HL-60 (cell line): ENCODE data around the gene DYRK3.

Experiments used
- DNase-seq, 2 experiments: peaks; one replicate each; pipeline ENCODE4 v3.0.0-alpha.2; 2010 to 2020; ENCODE audit warnings: low read depth in 1 of 2, low spot score in 1 of 2
- H3K27ac ChIP-seq: fragments of 250-450 bp; sonication (Bioruptor Pico); replicated peaks from 2 replicates; pipeline ENCODE4 v1.5.1; 2020; ENCODE audit warnings: mild to moderate bottlenecking, moderate library complexity
- H3K27me3 ChIP-seq: fragments of 250-450 bp; sonication (Bioruptor Pico); 2 replicates; pipeline ENCODE4 v1.5.1; 2021; ENCODE audit warnings: mild to moderate bottlenecking, moderate library complexity; ENCODE audit not compliant: insufficient read depth, poor library complexity, severe bottlenecking
- H3K4me3 ChIP-seq: replicated peaks from 2 replicates; pipeline ENCODE4 v1.5.1; 2011; ENCODE audit warnings: mild to moderate bottlenecking, control low read depth, low read length; ENCODE audit not compliant: insufficient read depth
- GABPA ChIP-seq: IDR thresholded peaks from 2 replicates; pipeline ENCODE4 v1.6.1; 2012; ENCODE audit warnings: low read depth
- POLR2AphosphoS5 ChIP-seq: IDR thresholded peaks from 2 replicates; pipeline ENCODE4 v1.6.1; 2012; ENCODE audit warnings: low read depth
- SPI1 ChIP-seq: IDR thresholded peaks from 2 replicates; pipeline ENCODE4 v1.6.1; 2012; ENCODE audit warnings: low read depth, mild to moderate bottlenecking, borderline replicate concordance
- TF ChIP-seq, protein P1 (sequence below): IDR thresholded peaks from 2 replicates; pipeline ENCODE4 v1.6.1; 2012; ENCODE audit warnings: low read depth; ENCODE audit not compliant: insufficient replicate concordance
- TF ChIP-seq, protein P2 (sequence below): IDR thresholded peaks from one replicate; pipeline ENCODE4 v1.5.1; 2011; ENCODE audit warnings: low read length, control low read depth, inconsistent platforms; ENCODE audit not compliant: insufficient read depth

DYRK3 gene

DNA sequence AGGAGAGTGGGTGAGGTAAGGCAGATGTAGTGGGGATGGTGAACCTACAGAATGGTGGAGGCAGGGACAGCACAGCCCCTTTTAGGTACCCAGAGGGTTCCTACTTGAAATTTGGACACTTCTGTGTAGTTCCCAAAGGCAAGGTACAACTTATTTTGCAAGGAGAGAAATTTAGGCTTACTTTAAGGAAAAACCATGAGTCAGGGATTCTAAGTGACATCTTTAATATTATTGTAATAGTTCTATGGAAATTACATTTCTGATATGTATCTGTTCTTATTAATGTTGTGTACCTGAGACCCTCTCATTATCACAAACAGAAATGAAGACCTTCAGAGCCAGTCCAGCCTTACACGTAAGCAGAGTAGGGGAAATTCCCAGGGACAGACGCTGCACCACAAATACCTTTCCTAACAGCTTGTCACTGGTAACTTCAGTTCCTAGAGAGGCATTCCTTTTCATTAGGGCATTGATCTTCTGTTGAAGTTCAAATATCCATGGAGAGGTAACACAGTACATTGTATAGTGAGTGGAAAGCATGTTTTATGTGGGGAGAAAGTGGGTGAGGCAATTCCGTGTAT lies 7.9 kb downstream of the DYRK3 start:
- no peaks in the 10 kb centered on the region for H3K27me3 ChIP-seq
- DNase-seq: no peak
- no peak for TF ChIP-seq GABPA
- TF ChIP-seq, protein P1, sequence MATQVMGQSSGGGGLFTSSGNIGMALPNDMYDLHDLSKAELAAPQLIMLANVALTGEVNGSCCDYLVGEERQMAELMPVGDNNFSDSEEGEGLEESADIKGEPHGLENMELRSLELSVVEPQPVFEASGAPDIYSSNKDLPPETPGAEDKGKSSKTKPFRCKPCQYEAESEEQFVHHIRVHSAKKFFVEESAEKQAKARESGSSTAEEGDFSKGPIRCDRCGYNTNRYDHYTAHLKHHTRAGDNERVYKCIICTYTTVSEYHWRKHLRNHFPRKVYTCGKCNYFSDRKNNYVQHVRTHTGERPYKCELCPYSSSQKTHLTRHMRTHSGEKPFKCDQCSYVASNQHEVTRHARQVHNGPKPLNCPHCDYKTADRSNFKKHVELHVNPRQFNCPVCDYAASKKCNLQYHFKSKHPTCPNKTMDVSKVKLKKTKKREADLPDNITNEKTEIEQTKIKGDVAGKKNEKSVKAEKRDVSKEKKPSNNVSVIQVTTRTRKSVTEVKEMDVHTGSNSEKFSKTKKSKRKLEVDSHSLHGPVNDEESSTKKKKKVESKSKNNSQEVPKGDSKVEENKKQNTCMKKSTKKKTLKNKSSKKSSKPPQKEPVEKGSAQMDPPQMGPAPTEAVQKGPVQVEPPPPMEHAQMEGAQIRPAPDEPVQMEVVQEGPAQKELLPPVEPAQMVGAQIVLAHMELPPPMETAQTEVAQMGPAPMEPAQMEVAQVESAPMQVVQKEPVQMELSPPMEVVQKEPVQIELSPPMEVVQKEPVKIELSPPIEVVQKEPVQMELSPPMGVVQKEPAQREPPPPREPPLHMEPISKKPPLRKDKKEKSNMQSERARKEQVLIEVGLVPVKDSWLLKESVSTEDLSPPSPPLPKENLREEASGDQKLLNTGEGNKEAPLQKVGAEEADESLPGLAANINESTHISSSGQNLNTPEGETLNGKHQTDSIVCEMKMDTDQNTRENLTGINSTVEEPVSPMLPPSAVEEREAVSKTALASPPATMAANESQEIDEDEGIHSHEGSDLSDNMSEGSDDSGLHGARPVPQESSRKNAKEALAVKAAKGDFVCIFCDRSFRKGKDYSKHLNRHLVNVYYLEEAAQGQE: no peak
- TF ChIP-seq SPI1: no peak
- TF ChIP-seq, protein P2, sequence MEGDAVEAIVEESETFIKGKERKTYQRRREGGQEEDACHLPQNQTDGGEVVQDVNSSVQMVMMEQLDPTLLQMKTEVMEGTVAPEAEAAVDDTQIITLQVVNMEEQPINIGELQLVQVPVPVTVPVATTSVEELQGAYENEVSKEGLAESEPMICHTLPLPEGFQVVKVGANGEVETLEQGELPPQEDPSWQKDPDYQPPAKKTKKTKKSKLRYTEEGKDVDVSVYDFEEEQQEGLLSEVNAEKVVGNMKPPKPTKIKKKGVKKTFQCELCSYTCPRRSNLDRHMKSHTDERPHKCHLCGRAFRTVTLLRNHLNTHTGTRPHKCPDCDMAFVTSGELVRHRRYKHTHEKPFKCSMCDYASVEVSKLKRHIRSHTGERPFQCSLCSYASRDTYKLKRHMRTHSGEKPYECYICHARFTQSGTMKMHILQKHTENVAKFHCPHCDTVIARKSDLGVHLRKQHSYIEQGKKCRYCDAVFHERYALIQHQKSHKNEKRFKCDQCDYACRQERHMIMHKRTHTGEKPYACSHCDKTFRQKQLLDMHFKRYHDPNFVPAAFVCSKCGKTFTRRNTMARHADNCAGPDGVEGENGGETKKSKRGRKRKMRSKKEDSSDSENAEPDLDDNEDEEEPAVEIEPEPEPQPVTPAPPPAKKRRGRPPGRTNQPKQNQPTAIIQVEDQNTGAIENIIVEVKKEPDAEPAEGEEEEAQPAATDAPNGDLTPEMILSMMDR: no peak
- no peak for TF ChIP-seq POLR2AphosphoS5
- H3K4me3 ChIP-seq: no peak overlapping the region
- H3K27ac ChIP-seq: peak overlapping the region; percentile 51

DNA sequence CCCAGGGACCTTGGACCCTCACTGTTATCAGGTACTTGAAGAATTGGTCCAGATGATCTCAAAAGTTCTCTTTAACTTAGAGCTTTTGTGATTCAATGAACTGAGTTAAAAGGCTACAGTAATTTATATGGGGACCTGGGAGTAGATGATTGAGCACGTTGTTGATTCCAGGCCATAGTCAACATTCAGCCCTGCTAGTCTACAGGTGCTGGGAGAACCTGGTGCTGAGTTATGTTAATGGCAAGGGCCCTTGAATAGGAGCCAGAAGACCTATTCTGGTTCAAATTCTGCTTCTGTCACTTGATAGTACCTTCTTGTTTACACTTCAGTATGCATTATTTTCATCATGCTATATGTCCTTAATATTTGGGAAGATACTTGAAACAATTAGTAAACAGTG lies 11.2 kb downstream of the DYRK3 start:
- TF ChIP-seq, protein P2: no peak
- TF ChIP-seq, protein P1: no peak
- no peak for TF ChIP-seq GABPA
- TF ChIP-seq SPI1: no peak
- TF ChIP-seq POLR2AphosphoS5: no peak

DNA sequence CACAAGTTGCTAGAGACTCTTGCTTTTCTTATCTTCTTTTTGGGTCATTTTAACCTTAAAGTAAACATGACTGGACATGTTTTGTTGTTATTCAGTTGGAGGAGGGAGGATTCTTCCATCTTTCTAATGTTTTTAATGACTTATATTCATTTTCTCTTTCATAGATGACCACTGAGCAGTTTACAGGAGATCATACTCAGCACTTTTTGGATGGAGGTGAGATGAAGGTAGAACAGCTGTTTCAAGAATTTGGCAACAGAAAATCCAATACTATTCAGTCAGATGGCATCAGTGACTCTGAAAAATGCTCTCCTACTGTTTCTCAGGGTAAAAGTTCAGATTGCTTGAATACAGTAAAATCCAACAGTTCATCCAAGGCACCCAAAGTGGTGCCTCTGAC lies 11.9 kb downstream of the DYRK3 start:
- no peak for DNase-seq
- Histone ChIP-seq H3K27ac (no peak overlapping the region), H3K27me3 (no peaks in the 10 kb centered on the region), H3K4me3 (no peak overlapping the region)
- no peak for TF ChIP-seq GABPA
- TF ChIP-seq SPI1: no peak
- TF ChIP-seq, protein P1: no peak
- TF ChIP-seq, protein P2: no peak
- no peak for TF ChIP-seq POLR2AphosphoS5

More for the DNA sequence above, 11.2 kb downstream of the DYRK3 start:
- Histone ChIP-seq H3K27ac (no peak overlapping the region), H3K4me3 (no peak overlapping the region), H3K27me3 (no peaks in the 10 kb centered on the region)
- DNase-seq: no peak
